Stomach smooth muscle (tissue), 2 donors: ENCODE results near the gene CDC42EP1.

Experiments
- H3K27ac ChIP-seq: one replicate; pipeline ENCODE4 v1.7.0; 2013; ENCODE audit warnings: mild to moderate bottlenecking, low read length, inconsistent platforms
- H3K27me3 ChIP-seq, 2 donors: one replicate each; pipeline ENCODE4 v1.7.0; 2013; ENCODE audit warnings: low read length in 2 of 2; ENCODE audit not compliant: insufficient read depth in 2 of 2, control insufficient read depth in 1 of 2
- H3K36me3 ChIP-seq, 2 donors: one replicate each; pipeline ENCODE4 v1.7.0; 2013; ENCODE audit warnings: low read length in 2 of 2; ENCODE audit not compliant: control insufficient read depth in 2 of 2, insufficient read depth in 2 of 2
- H3K4me1 ChIP-seq: one replicate; pipeline ENCODE4 v1.7.0; 2013; ENCODE audit warnings: low read length; ENCODE audit not compliant: control insufficient read depth, insufficient read depth
- H3K4me3 ChIP-seq, 2 donors: one replicate each; pipeline ENCODE4 v1.7.0; 2013; ENCODE audit warnings: low read length in 2 of 2
- H3K9ac ChIP-seq, 2 donors: one replicate each; pipeline ENCODE4 v1.7.0; 2013; ENCODE audit warnings: low read length in 2 of 2, mild to moderate bottlenecking in 1 of 2
- H3K9me3 ChIP-seq, 2 donors: one replicate each; pipeline ENCODE4 v1.7.0; 2013; ENCODE audit warnings: low read length in 2 of 2; ENCODE audit not compliant: control insufficient read depth in 2 of 2
- donor health status: healthy.
- donor health status: Pancreatic carcinoma.

Gene CDC42EP1, protein sequence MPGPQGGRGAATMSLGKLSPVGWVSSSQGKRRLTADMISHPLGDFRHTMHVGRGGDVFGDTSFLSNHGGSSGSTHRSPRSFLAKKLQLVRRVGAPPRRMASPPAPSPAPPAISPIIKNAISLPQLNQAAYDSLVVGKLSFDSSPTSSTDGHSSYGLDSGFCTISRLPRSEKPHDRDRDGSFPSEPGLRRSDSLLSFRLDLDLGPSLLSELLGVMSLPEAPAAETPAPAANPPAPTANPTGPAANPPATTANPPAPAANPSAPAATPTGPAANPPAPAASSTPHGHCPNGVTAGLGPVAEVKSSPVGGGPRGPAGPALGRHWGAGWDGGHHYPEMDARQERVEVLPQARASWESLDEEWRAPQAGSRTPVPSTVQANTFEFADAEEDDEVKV

GRCh38 chr22:37559901-37560607 is at the start of gene CDC42EP1:
CDC42EP1 (plus strand) TSS chr22:37560480; CDS start chr22:37566350, 5,870 bp downstream.
- Histone ChIP-seq H3K9ac (peak within 1 kb of the TSS; percentile 84 to 87), H3K9me3 (no peaks in the 10 kb centered on the region), H3K4me1 (peaks cover 50% of the 10 kb centered on the region), H3K27ac (peak within 1 kb of the TSS; percentile 81), H3K27me3 (peaks cover 0 to 9% of the 10 kb centered on the region in 2 donors), H3K36me3 (no peaks in the 10 kb centered on the region), H3K4me3 (peak within 1 kb of the TSS; percentile 82 to 83)

GRCh38 chr22:37511395-37512104 is 48.7 kb upstream of the CDC42EP1 start:
- peaks cover 8% of the 10 kb centered on the region for H3K4me1 ChIP-seq
- no peak overlapping the region for H3K4me3 ChIP-seq
- no peaks in the 10 kb centered on the region for H3K9me3 ChIP-seq
- peaks cover 5 to 7% of the 10 kb centered on the region in 2 donors for H3K27me3 ChIP-seq
- no peak overlapping the region for H3K27ac ChIP-seq
- H3K9ac ChIP-seq: no peak overlapping the region
- H3K36me3 ChIP-seq: no peaks in the 10 kb centered on the region

- H3K9me3 ChIP-seq: no peaks in the 10 kb centered on the region
- H3K9ac ChIP-seq: no peak overlapping the region
- H3K36me3 ChIP-seq: no peaks in the 10 kb centered on the region
- H3K27me3 ChIP-seq: peaks cover 13 to 21% of the 10 kb centered on the region in 2 donors
- no peak overlapping the region for H3K27ac ChIP-seq
- H3K4me1 ChIP-seq: peaks cover 12% of the 10 kb centered on the region
- no peak overlapping the region for H3K4me3 ChIP-seq
Measured at GRCh38 chr22:37514526-37515051, 45.7 kb upstream of the CDC42EP1 start.

- no peak overlapping the region for H3K4me3 ChIP-seq
- H3K9ac ChIP-seq: no peak overlapping the region
- H3K4me1 ChIP-seq: peaks cover 16% of the 10 kb centered on the region
- H3K36me3 ChIP-seq: no peaks in the 10 kb centered on the region
- no peak overlapping the region for H3K27ac ChIP-seq
- H3K27me3 ChIP-seq: peaks cover 19 to 27% of the 10 kb centered on the region in 2 donors
- no peaks in the 10 kb centered on the region for H3K9me3 ChIP-seq
Measured at GRCh38 chr22:37515901-37516300, 44.4 kb upstream of the CDC42EP1 start.

- H3K27ac ChIP-seq: no peak overlapping the region
- peaks cover 23 to 29% of the 10 kb centered on the region in 2 donors for H3K27me3 ChIP-seq
- H3K4me1 ChIP-seq: peaks cover 16% of the 10 kb centered on the region
- H3K36me3 ChIP-seq: no peaks in the 10 kb centered on the region
- H3K9me3 ChIP-seq: no peaks in the 10 kb centered on the region
- H3K4me3 ChIP-seq: no peak overlapping the region
- H3K9ac ChIP-seq: no peak overlapping the region
Measured at GRCh38 chr22:37516456-37516855, 43.8 kb upstream of the CDC42EP1 start.

DNA sequence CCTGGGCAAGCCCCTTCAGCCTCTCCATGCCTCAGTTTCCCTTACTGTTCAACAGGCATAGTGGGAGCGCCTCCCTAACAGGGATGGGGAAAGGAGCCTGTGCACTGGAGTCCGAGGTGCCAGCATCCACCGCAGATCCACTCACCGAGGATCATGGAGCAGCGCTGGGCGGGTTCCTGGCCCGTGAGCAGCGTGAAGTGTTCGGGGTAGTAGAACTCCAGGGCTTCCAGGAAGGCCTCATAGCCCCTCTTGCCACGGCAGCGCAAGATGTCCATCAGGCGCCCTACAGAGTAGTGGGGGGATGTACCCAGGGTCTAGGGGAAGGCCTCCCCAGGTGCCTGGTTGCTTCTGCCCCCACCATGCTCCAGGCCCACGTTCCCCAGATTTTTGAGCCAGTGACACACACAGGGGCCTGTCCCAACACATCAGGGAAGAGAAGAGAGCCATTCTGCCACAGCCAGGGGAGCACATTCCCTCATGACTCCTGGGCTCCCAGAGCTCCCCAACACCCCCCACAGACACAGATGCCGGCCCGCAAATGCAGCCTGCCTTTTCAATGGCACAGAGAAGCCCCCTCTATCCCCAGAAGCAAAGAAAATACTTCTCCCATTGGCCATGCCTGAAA is 42.3 kb upstream of the CDC42EP1 start:
- Histone ChIP-seq H3K27me3 (peaks cover 29 to 37% of the 10 kb centered on the region in 2 donors), H3K9ac (no peak overlapping the region), H3K4me1 (peaks cover 11% of the 10 kb centered on the region), H3K27ac (no peak overlapping the region), H3K9me3 (no peaks in the 10 kb centered on the region), H3K36me3 (no peaks in the 10 kb centered on the region), H3K4me3 (peak overlapping the region; percentile 35 to 62)

GRCh38 chr22:37518509-37519267 is 41.6 kb upstream of the CDC42EP1 start:
- Histone ChIP-seq H3K4me3 (peak overlapping the region; percentile 35 to 62), H3K4me1 (peaks cover 11% of the 10 kb centered on the region), H3K9ac (no peak overlapping the region), H3K36me3 (no peaks in the 10 kb centered on the region), H3K27ac (no peak overlapping the region), H3K9me3 (no peaks in the 10 kb centered on the region), H3K27me3 (peaks cover 29 to 37% of the 10 kb centered on the region in 2 donors)

- peaks cover 11% of the 10 kb centered on the region for H3K4me1 ChIP-seq
- no peaks in the 10 kb centered on the region for H3K36me3 ChIP-seq
- H3K9ac ChIP-seq: no peak within 1 kb of the TSS
- peaks cover 29 to 37% of the 10 kb centered on the region in 2 donors for H3K27me3 ChIP-seq
- peak within 1 kb of the TSS; percentile 35 to 62 for H3K4me3 ChIP-seq
- no peak within 1 kb of the TSS for H3K27ac ChIP-seq
- H3K9me3 ChIP-seq: no peaks in the 10 kb centered on the region
Measured at GRCh38 chr22:37519268-37520195, 40.7 kb upstream of the CDC42EP1 start, which contains the start of gene CARD10. CARD10 (minus strand) TSS chr22:37519415; CDS start chr22:37519200, 215 bp downstream.

DNA sequence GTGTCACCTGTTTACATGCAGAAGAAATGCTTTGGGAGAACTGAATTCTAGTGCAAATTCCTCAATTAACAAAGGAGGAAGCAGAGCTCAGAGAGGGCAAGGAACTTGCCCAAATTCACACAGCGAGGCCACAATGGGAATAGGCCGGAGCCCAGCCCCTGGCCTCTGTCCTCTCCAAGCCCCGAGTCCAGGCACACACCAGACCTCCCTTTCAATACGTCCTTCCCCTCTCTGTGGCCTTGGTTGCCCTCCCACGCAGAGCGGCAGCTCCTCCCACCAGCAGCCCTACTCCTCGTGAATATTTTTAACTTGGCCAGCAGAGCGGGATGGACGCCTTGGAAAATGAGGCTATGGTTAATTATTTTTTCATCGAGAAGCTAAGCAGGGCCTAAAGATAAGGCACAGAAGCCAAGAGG is 39.5 kb upstream of the CDC42EP1 start:
- Histone ChIP-seq H3K9me3 (no peaks in the 10 kb centered on the region), H3K36me3 (no peaks in the 10 kb centered on the region), H3K4me3 (no peak overlapping the region), H3K4me1 (peaks cover 16% of the 10 kb centered on the region), H3K27me3 (peaks cover 29 to 37% of the 10 kb centered on the region in 2 donors), H3K27ac (no peak overlapping the region), H3K9ac (no peak overlapping the region)
